ENCODE results near the gene B3GNT4.
"Not testable (repeated sequence)": the region's sequence is repeated elsewhere in the genome, so short reads cannot be mapped to it uniquely, and the experiment has no call there.

B3GNT4 gene

GRCh38 chr12:122203301-122204166 lies at the start of gene B3GNT4:
Gene B3GNT4 (plus strand): TSS chr12:122203709. CDS start chr12:122204619, 910 bp downstream.
- DNase-seq, result peak; percentile 78 to 79

GRCh38 chr12:122155705-122156104 lies 47.8 kb upstream of the B3GNT4 start:
- DNase-seq, result no peak

GRCh38 chr12:122158700-122159285 lies 44.7 kb upstream of the B3GNT4 start:
- DNase-seq, result no peak

GRCh38 chr12:122159882-122160281 lies 43.6 kb upstream of the B3GNT4 start:
- no peak for DNase-seq

GRCh38 chr12:122160761-122161160 lies 42.7 kb upstream of the B3GNT4 start:
- DNase-seq, result no peak

- no peak for DNase-seq
These were observed 41.8 kb upstream of the B3GNT4 start for GRCh38 chr12:122161682-122162081.

GRCh38 chr12:122162976-122163375 lies 40.5 kb upstream of the B3GNT4 start:
- DNase-seq, result no peak

- DNase-seq, result peak in 1 of 2 donors; percentile 12
These were observed 36.8 kb upstream of the B3GNT4 start for GRCh38 chr12:122166422-122167349.

- DNase-seq, result no peak
These were observed 36.1 kb upstream of the B3GNT4 start for GRCh38 chr12:122167356-122167925.

GRCh38 chr12:122168492-122168891 lies 35.0 kb upstream of the B3GNT4 start:
- DNase-seq, result no peak

GRCh38 chr12:122171399-122171798 lies 32.1 kb upstream of the B3GNT4 start:
- no peak for DNase-seq

GRCh38 chr12:122172262-122172939 lies 31.1 kb upstream of the B3GNT4 start:
- no peak for DNase-seq

GRCh38 chr12:122174155-122174845 lies 29.2 kb upstream of the B3GNT4 start, which contains the start of gene IL31:
Gene IL31 (minus strand): TSS chr12:122174221. CDS start chr12:122174172, 49 bp downstream.
- no peak for DNase-seq

GRCh38 chr12:122176473-122176872 lies 27.0 kb upstream of the B3GNT4 start:
- DNase-seq, result not testable (repeated sequence)

- DNase-seq, result peak in 1 of 2 donors; percentile 14
These were observed 20.5 kb upstream of the B3GNT4 start, which contains the start of gene LRRC43 for GRCh38 chr12:122182887-122183587. Gene LRRC43 (plus strand): TSS chr12:122183123. CDS start chr12:122183145, 22 bp downstream.

GRCh38 chr12:122183588-122183940 lies 19.9 kb upstream of the B3GNT4 start:
- DNase-seq, result no peak

- DNase-seq, result no peak
These were observed 19.0 kb upstream of the B3GNT4 start for GRCh38 chr12:122184517-122184916.

GRCh38 chr12:122185079-122185478 lies 18.4 kb upstream of the B3GNT4 start:
- no peak for DNase-seq

- no peak for DNase-seq
These were observed 17.9 kb upstream of the B3GNT4 start for GRCh38 chr12:122185494-122186082.

GRCh38 chr12:122187466-122187865 lies 16.0 kb upstream of the B3GNT4 start:
- no peak for DNase-seq
